ENCODE measurements around the gene TCN2. TPM values are rescaled to one million over a fixed set of nuclear protein-coding genes. Genes with fewer than 3 reads are reported as not detected.

The TCN2 gene
- total RNA-seq, 1 experiment from 2014 or later = 0.93 TPM

- H3K4me3 ChIP-seq (ENCODE audit: low read length) = no peak overlapping the region
- H3K27me3 ChIP-seq (ENCODE audit: low read length) = no peaks in the 10 kb centered on the region
- H3K9me3 ChIP-seq (ENCODE audit: low read length) = no peaks in the 10 kb centered on the region
- DNase-seq = no peak
- no peak overlapping the region for H2AFZ ChIP-seq (ENCODE audit: low read length)
- no peak overlapping the region for H3K4me2 ChIP-seq (ENCODE audit: low read depth, low read length, poor library complexity, severe bottlenecking)
- H3K9ac ChIP-seq (ENCODE audit: low read length) = no peak overlapping the region
- H3K79me2 ChIP-seq (ENCODE audit: low read length) = no peaks in the 10 kb centered on the region
- no peaks in the 10 kb centered on the region for H3K9me2 ChIP-seq (replicated peaks; ENCODE audit: insufficient read depth, low read length)
- H4K20me1 ChIP-seq (ENCODE audit: insufficient read depth, low read depth, low read length) = no peaks in the 10 kb centered on the region
- no peaks in the 10 kb centered on the region for H3K36me3 ChIP-seq (ENCODE audit: insufficient read depth, low read length)
- no peak overlapping the region for H3K27ac ChIP-seq (ENCODE audit: low read length)
- H3K4me1 ChIP-seq (ENCODE audit: low read length) = no peaks in the 10 kb centered on the region
These were observed 8.0 kb upstream of the TCN2 start for GRCh38 chr22:30598986-30599385.

GRCh38 chr22:30600921-30601320, 6.1 kb upstream of the TCN2 start:
- Histone ChIP-seq H3K4me1 (ENCODE audit: low read length) (peaks cover 4% of the 10 kb centered on the region), H3K36me3 (ENCODE audit: insufficient read depth, low read length) (no peaks in the 10 kb centered on the region), H3K27ac (ENCODE audit: low read length) (no peak overlapping the region), H3K4me3 (ENCODE audit: low read length) (no peak overlapping the region), H3K9ac (ENCODE audit: low read length) (no peak overlapping the region), H3K9me2 (replicated peaks; ENCODE audit: insufficient read depth, low read length) (no peaks in the 10 kb centered on the region), H3K79me2 (ENCODE audit: low read length) (no peaks in the 10 kb centered on the region), H2AFZ (ENCODE audit: low read length) (no peak overlapping the region), H3K9me3 (ENCODE audit: low read length) (no peaks in the 10 kb centered on the region), H3K4me2 (ENCODE audit: low read depth, low read length, poor library complexity, severe bottlenecking) (no peak overlapping the region), H4K20me1 (ENCODE audit: insufficient read depth, low read depth, low read length) (no peaks in the 10 kb centered on the region), H3K27me3 (ENCODE audit: low read length) (no peaks in the 10 kb centered on the region)
- no peak for DNase-seq

- no peaks in the 10 kb centered on the region for H3K79me2 ChIP-seq (ENCODE audit: low read length)
- no peak for DNase-seq
These were observed 5.5 kb upstream of the TCN2 start for GRCh38 chr22:30601464-30601863.

GRCh38 chr22:30602049-30602448, 4.9 kb upstream of the TCN2 start:
- no peak overlapping the region for H3K9ac ChIP-seq (ENCODE audit: low read length)
- H3K9me3 ChIP-seq (ENCODE audit: low read length) = no peaks in the 10 kb centered on the region
- no peak overlapping the region for H3K4me3 ChIP-seq (ENCODE audit: low read length)
- no peaks in the 10 kb centered on the region for H4K20me1 ChIP-seq (ENCODE audit: insufficient read depth, low read depth, low read length)
- no peak overlapping the region for H2AFZ ChIP-seq (ENCODE audit: low read length)
- H3K27ac ChIP-seq (ENCODE audit: low read length) = no peak overlapping the region
- peaks cover 14% of the 10 kb centered on the region for H3K4me1 ChIP-seq (ENCODE audit: low read length)
- no peak overlapping the region for H3K4me2 ChIP-seq (ENCODE audit: low read depth, low read length, poor library complexity, severe bottlenecking)
- DNase-seq = peak; percentile 74
- no peaks in the 10 kb centered on the region for H3K36me3 ChIP-seq (ENCODE audit: insufficient read depth, low read length)
- no peaks in the 10 kb centered on the region for H3K9me2 ChIP-seq (replicated peaks; ENCODE audit: insufficient read depth, low read length)
- H3K27me3 ChIP-seq (ENCODE audit: low read length) = no peaks in the 10 kb centered on the region
- H3K79me2 ChIP-seq (ENCODE audit: low read length) = no peaks in the 10 kb centered on the region

More at GRCh38 chr22:30601464-30601863, 5.5 kb upstream of the TCN2 start:
- no peak overlapping the region for H3K4me2 ChIP-seq (ENCODE audit: low read depth, low read length, poor library complexity, severe bottlenecking)
- H4K20me1 ChIP-seq (ENCODE audit: insufficient read depth, low read depth, low read length) = no peaks in the 10 kb centered on the region
- no peaks in the 10 kb centered on the region for H3K27me3 ChIP-seq (ENCODE audit: low read length)
- no peaks in the 10 kb centered on the region for H3K9me3 ChIP-seq (ENCODE audit: low read length)
- no peak overlapping the region for H3K4me3 ChIP-seq (ENCODE audit: low read length)
- H3K9me2 ChIP-seq (replicated peaks; ENCODE audit: insufficient read depth, low read length) = no peaks in the 10 kb centered on the region
- no peaks in the 10 kb centered on the region for H3K36me3 ChIP-seq (ENCODE audit: insufficient read depth, low read length)
- H3K27ac ChIP-seq (ENCODE audit: low read length) = no peak overlapping the region
- H2AFZ ChIP-seq (ENCODE audit: low read length) = no peak overlapping the region
- peaks cover 9% of the 10 kb centered on the region for H3K4me1 ChIP-seq (ENCODE audit: low read length)
- H3K9ac ChIP-seq (ENCODE audit: low read length) = no peak overlapping the region

GRCh38 chr22:30603801-30604200, 3.2 kb upstream of the TCN2 start:
- no peak overlapping the region for H2AFZ ChIP-seq (ENCODE audit: low read length)
- H3K9me2 ChIP-seq (replicated peaks; ENCODE audit: insufficient read depth, low read length) = no peaks in the 10 kb centered on the region
- no peaks in the 10 kb centered on the region for H3K79me2 ChIP-seq (ENCODE audit: low read length)
- no peak overlapping the region for H3K9ac ChIP-seq (ENCODE audit: low read length)
- H3K4me3 ChIP-seq (ENCODE audit: low read length) = no peak overlapping the region
- H3K27me3 ChIP-seq (ENCODE audit: low read length) = no peaks in the 10 kb centered on the region
- no peak for DNase-seq
- H3K4me1 ChIP-seq (ENCODE audit: low read length) = peaks cover 31% of the 10 kb centered on the region
- no peak overlapping the region for H3K4me2 ChIP-seq (ENCODE audit: low read depth, low read length, poor library complexity, severe bottlenecking)
- no peaks in the 10 kb centered on the region for H3K36me3 ChIP-seq (ENCODE audit: insufficient read depth, low read length)
- H3K9me3 ChIP-seq (ENCODE audit: low read length) = no peaks in the 10 kb centered on the region
- H3K27ac ChIP-seq (ENCODE audit: low read length) = no peak overlapping the region
- H4K20me1 ChIP-seq (ENCODE audit: insufficient read depth, low read depth, low read length) = no peaks in the 10 kb centered on the region

- no peak for DNase-seq
- H4K20me1 ChIP-seq (ENCODE audit: insufficient read depth, low read depth, low read length) = no peaks in the 10 kb centered on the region
- H3K27me3 ChIP-seq (ENCODE audit: low read length) = no peaks in the 10 kb centered on the region
- H3K27ac ChIP-seq (ENCODE audit: low read length) = no peak overlapping the region
- H3K36me3 ChIP-seq (ENCODE audit: insufficient read depth, low read length) = no peaks in the 10 kb centered on the region
- no peak overlapping the region for H3K9ac ChIP-seq (ENCODE audit: low read length)
- peaks cover 37% of the 10 kb centered on the region for H3K4me1 ChIP-seq (ENCODE audit: low read length)
- no peaks in the 10 kb centered on the region for H3K79me2 ChIP-seq (ENCODE audit: low read length)
- no peaks in the 10 kb centered on the region for H3K9me3 ChIP-seq (ENCODE audit: low read length)
- no peak overlapping the region for H2AFZ ChIP-seq (ENCODE audit: low read length)
- H3K4me3 ChIP-seq (ENCODE audit: low read length) = no peak overlapping the region
- no peaks in the 10 kb centered on the region for H3K9me2 ChIP-seq (replicated peaks; ENCODE audit: insufficient read depth, low read length)
- H3K4me2 ChIP-seq (ENCODE audit: low read depth, low read length, poor library complexity, severe bottlenecking) = no peak overlapping the region
These were observed 2.3 kb upstream of the TCN2 start for GRCh38 chr22:30604723-30605122.

- H4K20me1 ChIP-seq (ENCODE audit: insufficient read depth, low read depth, low read length) = no peaks in the 10 kb centered on the region
- H2AFZ ChIP-seq (ENCODE audit: low read length) = peak overlapping the region; percentile 22; the same call in 1 of the 2 replicates
- H3K9me2 ChIP-seq (replicated peaks; ENCODE audit: insufficient read depth, low read length) = no peaks in the 10 kb centered on the region
- no peaks in the 10 kb centered on the region for H3K27me3 ChIP-seq (ENCODE audit: low read length)
- no peak overlapping the region for H3K27ac ChIP-seq (ENCODE audit: low read length)
- H3K79me2 ChIP-seq (ENCODE audit: low read length) = no peaks in the 10 kb centered on the region
- peaks cover 37% of the 10 kb centered on the region for H3K4me1 ChIP-seq (ENCODE audit: low read length)
- peak; percentile 83 for DNase-seq
- peak overlapping the region; percentile 87 for H3K4me2 ChIP-seq (ENCODE audit: low read depth, low read length, poor library complexity, severe bottlenecking)
- no peak overlapping the region for H3K4me3 ChIP-seq (ENCODE audit: low read length)
- H3K9ac ChIP-seq (ENCODE audit: low read length) = 0 out of 2 replicates have a peak overlapping the region, but pooled peaks have one; percentile 26
- H3K36me3 ChIP-seq (ENCODE audit: insufficient read depth, low read length) = no peaks in the 10 kb centered on the region
- no peaks in the 10 kb centered on the region for H3K9me3 ChIP-seq (ENCODE audit: low read length)
These were observed 1.4 kb upstream of the TCN2 start for GRCh38 chr22:30605449-30606110.

GRCh38 chr22:30607300-30607930, 441 bp downstream of the TCN2 start:
- H3K4me1 ChIP-seq (ENCODE audit: low read length) = peaks cover 37% of the 10 kb centered on the region
- no peaks in the 10 kb centered on the region for H3K27me3 ChIP-seq (ENCODE audit: low read length)
- H2AFZ ChIP-seq (ENCODE audit: low read length) = peak overlapping the region; percentile 97; the same call in 1 of the 2 replicates
- H3K4me3 ChIP-seq (ENCODE audit: low read length) = peak overlapping the region; percentile 67; the same call in 1 of the 2 replicates
- H3K9ac ChIP-seq (ENCODE audit: low read length) = peak overlapping the region; percentile 66
- peak overlapping the region; percentile 87 for H3K4me2 ChIP-seq (ENCODE audit: low read depth, low read length, poor library complexity, severe bottlenecking)
- H4K20me1 ChIP-seq (ENCODE audit: insufficient read depth, low read depth, low read length) = no peaks in the 10 kb centered on the region
- H3K9me3 ChIP-seq (ENCODE audit: low read length) = no peaks in the 10 kb centered on the region
- no peaks in the 10 kb centered on the region for H3K79me2 ChIP-seq (ENCODE audit: low read length)
- H3K36me3 ChIP-seq (ENCODE audit: insufficient read depth, low read length) = no peaks in the 10 kb centered on the region
- no peak for DNase-seq
- no peak overlapping the region for H3K27ac ChIP-seq (ENCODE audit: low read length)
- no peaks in the 10 kb centered on the region for H3K9me2 ChIP-seq (replicated peaks; ENCODE audit: insufficient read depth, low read length)
